Esophagus muscularis mucosa (tissue), 4 donors: ENCODE data around the gene DENND1B.

ENCODE experiments used
- EP300 ChIP-seq: sonication (generic); formaldehyde crosslinking; IDR thresholded peaks from one replicate; pipeline ENCODE4 v1.6.1; 2017; ENCODE audit warnings: antibody characterized with exemption
- POLR2A ChIP-seq: fragments of 450-650 bp; IDR thresholded peaks from one replicate; pipeline ENCODE4 v1.6.1; 2017; ENCODE audit warnings: antibody characterized with exemption, moderate library complexity, mild to moderate bottlenecking, low read depth
- POLR2AphosphoS5 ChIP-seq, 2 donors: sonication (generic); formaldehyde crosslinking; IDR thresholded peaks; one replicate each; pipeline ENCODE4 v1.6.1; 2017; ENCODE audit warnings: antibody characterized with exemption in 2 of 2
- TF ChIP-seq, protein P1 (sequence below), 3 experiments: fragments of 200-600 bp in 2 of 3; fragments of 450-650 bp in 1 of 3; sonication (generic) in 2 of 3; IDR thresholded peaks; one replicate each; pipeline ENCODE4 v1.5.1; 2017 to 2019; ENCODE audit warnings: antibody characterized with exemption in 3 of 3, mild to moderate bottlenecking in 2 of 3, moderate library complexity in 1 of 3

DNA sequence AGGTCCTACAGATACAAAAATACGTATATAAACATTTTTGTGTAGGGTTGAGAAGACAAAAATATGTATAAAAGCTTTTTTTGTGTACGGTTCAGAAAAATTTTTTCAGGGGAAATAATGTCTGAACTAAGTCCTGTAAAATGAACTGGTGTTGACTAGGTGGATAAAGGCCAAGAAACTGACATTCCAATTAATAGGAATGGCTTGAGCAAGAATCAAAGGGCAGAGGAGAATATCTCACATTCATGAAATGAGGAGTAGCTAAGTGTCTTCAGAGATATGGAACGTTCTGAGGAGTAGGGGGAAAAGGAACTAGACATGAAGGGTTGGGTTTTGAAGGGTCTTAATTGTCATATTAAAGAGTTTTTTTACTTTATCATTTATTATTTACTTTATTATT lies 231.2 kb downstream of the DENND1B start:
- TF ChIP-seq, protein P1, sequence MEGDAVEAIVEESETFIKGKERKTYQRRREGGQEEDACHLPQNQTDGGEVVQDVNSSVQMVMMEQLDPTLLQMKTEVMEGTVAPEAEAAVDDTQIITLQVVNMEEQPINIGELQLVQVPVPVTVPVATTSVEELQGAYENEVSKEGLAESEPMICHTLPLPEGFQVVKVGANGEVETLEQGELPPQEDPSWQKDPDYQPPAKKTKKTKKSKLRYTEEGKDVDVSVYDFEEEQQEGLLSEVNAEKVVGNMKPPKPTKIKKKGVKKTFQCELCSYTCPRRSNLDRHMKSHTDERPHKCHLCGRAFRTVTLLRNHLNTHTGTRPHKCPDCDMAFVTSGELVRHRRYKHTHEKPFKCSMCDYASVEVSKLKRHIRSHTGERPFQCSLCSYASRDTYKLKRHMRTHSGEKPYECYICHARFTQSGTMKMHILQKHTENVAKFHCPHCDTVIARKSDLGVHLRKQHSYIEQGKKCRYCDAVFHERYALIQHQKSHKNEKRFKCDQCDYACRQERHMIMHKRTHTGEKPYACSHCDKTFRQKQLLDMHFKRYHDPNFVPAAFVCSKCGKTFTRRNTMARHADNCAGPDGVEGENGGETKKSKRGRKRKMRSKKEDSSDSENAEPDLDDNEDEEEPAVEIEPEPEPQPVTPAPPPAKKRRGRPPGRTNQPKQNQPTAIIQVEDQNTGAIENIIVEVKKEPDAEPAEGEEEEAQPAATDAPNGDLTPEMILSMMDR (IDR thresholded peaks at IDR 0.05), result no peak
- no peak for TF ChIP-seq POLR2A
- no peak for TF ChIP-seq EP300
- TF ChIP-seq POLR2AphosphoS5 (IDR thresholded peaks at IDR 0.05), result no peak
